ENCODE results near the gene TOMM40L. TPM values are rescaled to one million over a fixed set of nuclear protein-coding genes. Genes with fewer than 3 reads are reported as not detected.

The TOMM40L gene
- total and polyA plus RNA-seq, 9 donors = 2.4 to 15.2 (median 7.5) TPM

DNA sequence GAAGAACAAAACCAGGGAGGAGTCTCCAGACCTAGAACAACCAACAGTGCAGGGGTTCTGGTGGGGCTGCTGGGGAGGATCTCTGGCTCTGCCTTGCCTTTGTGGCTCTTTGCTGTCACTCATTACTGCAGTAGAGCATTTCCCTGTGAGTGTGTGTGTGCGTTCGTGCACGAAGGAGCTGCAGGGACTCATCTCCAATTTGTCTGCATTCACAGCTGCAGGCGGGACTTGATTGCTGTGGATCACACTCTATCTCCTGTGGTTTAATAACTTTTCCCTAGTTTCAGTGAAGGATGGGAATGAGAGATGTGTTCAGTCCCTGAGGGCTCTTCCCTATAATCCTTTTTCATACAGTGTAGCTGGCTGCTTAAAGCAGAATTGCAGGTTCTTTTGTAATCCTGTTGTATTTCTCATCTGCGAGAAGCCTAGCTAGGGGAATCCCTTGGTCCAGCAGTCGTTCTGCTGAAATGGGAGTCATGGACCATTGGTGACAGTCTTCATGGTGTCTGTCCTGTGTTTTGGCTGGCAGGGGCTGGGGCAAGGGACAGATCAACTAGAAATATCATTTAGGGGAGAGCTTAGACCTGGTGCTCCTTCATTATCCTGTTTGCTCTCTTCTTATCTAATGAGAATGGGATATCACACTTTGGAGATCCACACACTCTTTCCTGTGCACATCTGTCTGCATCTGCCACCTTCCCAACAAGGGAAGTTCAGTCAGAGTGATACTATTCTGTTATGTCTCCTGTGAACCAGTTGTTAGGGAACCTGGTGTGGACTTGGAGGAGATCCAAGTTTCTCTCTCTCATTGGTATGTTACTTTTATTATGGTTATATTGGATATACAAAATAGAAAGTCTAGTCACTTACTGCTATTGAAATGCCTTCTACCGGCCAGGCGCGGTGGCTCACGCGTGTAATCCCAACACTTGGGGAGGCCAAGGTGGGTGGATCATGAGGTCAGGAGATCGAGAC lies 35.7 kb downstream of the TOMM40L start:
- Histone ChIP-seq H3K9me3 (peaks cover 0 to 3% of the 10 kb centered on the region in 2 donors), H3K36me3 (no peaks in the 10 kb centered on the region), H3K4me3 (no peak overlapping the region), H3K27ac (no peak overlapping the region), H3K27me3 (no peaks in the 10 kb centered on the region), H3K4me1 (ENCODE audit: insufficient read depth) (peaks cover 21% of the 10 kb centered on the region)
- TF ChIP-seq POLR2A (IDR thresholded peaks at IDR 0.05) (no peak), EP300 (IDR thresholded peaks at IDR 0.05) (no peak)
- TF ChIP-seq, protein P1, sequence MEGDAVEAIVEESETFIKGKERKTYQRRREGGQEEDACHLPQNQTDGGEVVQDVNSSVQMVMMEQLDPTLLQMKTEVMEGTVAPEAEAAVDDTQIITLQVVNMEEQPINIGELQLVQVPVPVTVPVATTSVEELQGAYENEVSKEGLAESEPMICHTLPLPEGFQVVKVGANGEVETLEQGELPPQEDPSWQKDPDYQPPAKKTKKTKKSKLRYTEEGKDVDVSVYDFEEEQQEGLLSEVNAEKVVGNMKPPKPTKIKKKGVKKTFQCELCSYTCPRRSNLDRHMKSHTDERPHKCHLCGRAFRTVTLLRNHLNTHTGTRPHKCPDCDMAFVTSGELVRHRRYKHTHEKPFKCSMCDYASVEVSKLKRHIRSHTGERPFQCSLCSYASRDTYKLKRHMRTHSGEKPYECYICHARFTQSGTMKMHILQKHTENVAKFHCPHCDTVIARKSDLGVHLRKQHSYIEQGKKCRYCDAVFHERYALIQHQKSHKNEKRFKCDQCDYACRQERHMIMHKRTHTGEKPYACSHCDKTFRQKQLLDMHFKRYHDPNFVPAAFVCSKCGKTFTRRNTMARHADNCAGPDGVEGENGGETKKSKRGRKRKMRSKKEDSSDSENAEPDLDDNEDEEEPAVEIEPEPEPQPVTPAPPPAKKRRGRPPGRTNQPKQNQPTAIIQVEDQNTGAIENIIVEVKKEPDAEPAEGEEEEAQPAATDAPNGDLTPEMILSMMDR (IDR thresholded peaks at IDR 0.05) = no peak
- no peak for DNase-seq
- 43 to 57% (median 53%) methylated on average over 12 of the region's 12 CpGs for WGBS, 3 donors
- intact Hi-C loops (cut with DNase I) = no loop called here

DNA sequence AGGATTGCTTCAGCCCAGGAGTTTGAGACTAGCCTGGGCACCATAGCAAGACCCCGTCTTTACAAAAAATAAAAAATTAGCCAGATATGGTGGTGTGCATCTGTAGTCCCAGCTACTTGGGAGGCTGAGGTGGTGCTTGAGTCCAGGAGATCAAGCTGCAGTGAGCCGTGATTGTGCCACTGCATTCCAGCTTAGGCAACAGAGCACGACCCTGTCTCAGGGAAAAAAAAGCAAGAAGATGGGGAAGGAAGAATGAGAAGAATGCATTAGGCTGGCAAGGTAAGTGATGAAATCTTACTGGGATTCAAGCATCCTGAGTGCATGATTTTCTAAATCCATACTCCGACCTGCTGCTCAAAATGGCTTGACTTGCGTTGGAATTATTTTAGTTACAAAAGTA lies 39.4 kb downstream of the TOMM40L start:
- 56 to 73% (median 65%) methylated on average over 5 of the region's 5 CpGs for WGBS, 3 donors
- peaks cover 24% of the 10 kb centered on the region for H3K4me1 ChIP-seq (ENCODE audit: insufficient read depth)
- DNase-seq = no peak
- no peaks in the 10 kb centered on the region for H3K27me3 ChIP-seq
- H3K4me3 ChIP-seq = no peak overlapping the region
- H3K36me3 ChIP-seq = no peaks in the 10 kb centered on the region
- no peak overlapping the region for H3K27ac ChIP-seq
- no peaks in the 10 kb centered on the region for H3K9me3 ChIP-seq
- TF ChIP-seq EP300 (IDR thresholded peaks at IDR 0.05) (no peak), POLR2A (IDR thresholded peaks at IDR 0.05) (no peak)
- TF ChIP-seq, protein P1 (IDR thresholded peaks at IDR 0.05) = no peak
- intact Hi-C loops (cut with DNase I) = no loop called here

DNA sequence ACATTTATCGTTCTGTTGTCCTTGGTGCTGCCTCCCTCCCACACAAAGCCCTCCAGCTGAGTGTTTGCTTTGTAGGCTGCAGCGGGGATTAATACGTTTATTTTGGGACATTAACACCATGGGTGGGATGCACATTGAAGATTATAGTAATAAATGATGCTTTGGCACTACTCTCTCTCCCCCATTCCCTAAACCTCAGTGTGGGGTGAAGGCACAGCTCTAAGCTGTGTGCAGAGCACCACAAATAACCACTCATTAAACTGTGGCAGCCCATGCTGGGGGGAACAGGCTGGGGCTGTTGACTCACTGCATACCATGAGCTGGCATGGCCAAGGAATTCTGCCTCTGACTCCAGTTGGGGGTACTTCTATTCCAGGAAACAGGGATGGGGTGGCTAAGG lies 40.3 kb downstream of the TOMM40L start:
- peak in 3 of 5 donors; percentile 23 to 46 (median 31) for DNase-seq
- peaks cover 24% of the 10 kb centered on the region for H3K4me1 ChIP-seq (ENCODE audit: insufficient read depth)
- H3K27ac ChIP-seq = peak overlapping the region in 1 of 2 donors; percentile 70

DNA sequence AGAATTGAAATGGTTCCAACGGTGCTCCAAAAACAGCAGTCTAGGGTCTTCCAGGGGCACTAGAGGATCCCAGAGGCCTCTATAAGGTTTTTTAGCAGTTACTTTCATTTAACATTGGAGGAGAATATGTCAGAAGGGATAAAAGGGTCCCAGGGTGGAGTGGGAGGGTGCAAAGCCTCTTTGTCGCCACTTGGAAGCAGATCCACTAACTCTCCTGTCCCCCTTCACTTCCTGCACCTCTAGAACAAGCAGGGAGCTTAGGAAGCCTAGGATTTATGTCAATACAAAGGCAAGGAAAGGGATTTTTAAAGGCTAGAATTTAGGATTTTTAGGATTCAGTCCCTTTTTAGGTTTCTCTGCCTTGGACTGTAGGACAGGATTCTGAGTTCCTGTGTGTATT lies 41.0 kb downstream of the TOMM40L start:
- no peaks in the 10 kb centered on the region for H3K36me3 ChIP-seq
- H3K27ac ChIP-seq = peak overlapping the region in 1 of 2 donors; percentile 70
- intact Hi-C loops (cut with DNase I) = no loop called here
- H3K4me3 ChIP-seq = no peak overlapping the region
- no peaks in the 10 kb centered on the region for H3K9me3 ChIP-seq
- peak in 1 of 5 donors; percentile 17 for DNase-seq
- TF ChIP-seq, protein P1 (IDR thresholded peaks at IDR 0.05) = no peak
- TF ChIP-seq EP300 (IDR thresholded peaks at IDR 0.05) = no peak
- TF ChIP-seq POLR2A (IDR thresholded peaks at IDR 0.05) = no peak
- peaks cover 24% of the 10 kb centered on the region for H3K4me1 ChIP-seq (ENCODE audit: insufficient read depth)
- WGBS, 3 donors = 10 to 24% (median 12%) methylated on average over 2 of the region's 2 CpGs
- H3K27me3 ChIP-seq = no peaks in the 10 kb centered on the region

More for the DNA sequence above, 40.3 kb downstream of the TOMM40L start:
- intact Hi-C loops (cut with DNase I) = no loop called here
- no peaks in the 10 kb centered on the region for H3K36me3 ChIP-seq
- 4 to 6% (median 6%) methylated on average over 3 of the region's 3 CpGs for WGBS, 3 donors
- TF ChIP-seq POLR2A (IDR thresholded peaks at IDR 0.05) (no peak), EP300 (IDR thresholded peaks at IDR 0.05) (no peak)
- TF ChIP-seq, protein P1 (IDR thresholded peaks at IDR 0.05) = no peak
- H3K9me3 ChIP-seq = no peaks in the 10 kb centered on the region
- H3K27me3 ChIP-seq = no peaks in the 10 kb centered on the region
- H3K4me3 ChIP-seq = no peak overlapping the region

Data from ovary (tissue), 9 donors.